Measurements from ENCODE around the gene ZBTB49.
"Not testable (repeated sequence)": the region's sequence is repeated elsewhere in the genome, so short reads cannot be mapped to it uniquely, and the experiment has no call there.

ZBTB49 gene

DNA sequence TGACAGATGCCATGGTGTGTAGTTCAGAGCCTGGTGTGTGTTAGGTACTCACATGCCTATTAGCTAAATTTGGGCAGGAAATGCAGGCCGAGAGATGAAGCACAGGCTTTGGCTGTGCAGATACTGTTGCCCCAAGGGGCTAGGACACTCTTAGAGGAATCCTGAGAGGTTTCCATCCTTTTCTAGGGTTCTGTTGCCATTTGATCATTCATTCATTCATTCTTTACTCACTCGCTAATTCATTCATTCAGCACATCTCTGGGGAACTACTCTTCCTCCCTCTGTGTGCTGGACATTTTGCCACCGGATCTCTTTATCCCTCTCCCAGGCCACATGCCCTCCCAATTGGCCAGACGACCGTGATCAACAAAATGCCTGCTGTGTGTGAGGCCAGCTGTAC is 53.0 kb downstream of the ZBTB49 start:
- TF ChIP-seq, protein P1, sequence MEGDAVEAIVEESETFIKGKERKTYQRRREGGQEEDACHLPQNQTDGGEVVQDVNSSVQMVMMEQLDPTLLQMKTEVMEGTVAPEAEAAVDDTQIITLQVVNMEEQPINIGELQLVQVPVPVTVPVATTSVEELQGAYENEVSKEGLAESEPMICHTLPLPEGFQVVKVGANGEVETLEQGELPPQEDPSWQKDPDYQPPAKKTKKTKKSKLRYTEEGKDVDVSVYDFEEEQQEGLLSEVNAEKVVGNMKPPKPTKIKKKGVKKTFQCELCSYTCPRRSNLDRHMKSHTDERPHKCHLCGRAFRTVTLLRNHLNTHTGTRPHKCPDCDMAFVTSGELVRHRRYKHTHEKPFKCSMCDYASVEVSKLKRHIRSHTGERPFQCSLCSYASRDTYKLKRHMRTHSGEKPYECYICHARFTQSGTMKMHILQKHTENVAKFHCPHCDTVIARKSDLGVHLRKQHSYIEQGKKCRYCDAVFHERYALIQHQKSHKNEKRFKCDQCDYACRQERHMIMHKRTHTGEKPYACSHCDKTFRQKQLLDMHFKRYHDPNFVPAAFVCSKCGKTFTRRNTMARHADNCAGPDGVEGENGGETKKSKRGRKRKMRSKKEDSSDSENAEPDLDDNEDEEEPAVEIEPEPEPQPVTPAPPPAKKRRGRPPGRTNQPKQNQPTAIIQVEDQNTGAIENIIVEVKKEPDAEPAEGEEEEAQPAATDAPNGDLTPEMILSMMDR (IDR thresholded peaks at IDR 0.05; ENCODE audit: borderline replicate concordance, insufficient read depth, low read depth, low read length), result no peak

DNA sequence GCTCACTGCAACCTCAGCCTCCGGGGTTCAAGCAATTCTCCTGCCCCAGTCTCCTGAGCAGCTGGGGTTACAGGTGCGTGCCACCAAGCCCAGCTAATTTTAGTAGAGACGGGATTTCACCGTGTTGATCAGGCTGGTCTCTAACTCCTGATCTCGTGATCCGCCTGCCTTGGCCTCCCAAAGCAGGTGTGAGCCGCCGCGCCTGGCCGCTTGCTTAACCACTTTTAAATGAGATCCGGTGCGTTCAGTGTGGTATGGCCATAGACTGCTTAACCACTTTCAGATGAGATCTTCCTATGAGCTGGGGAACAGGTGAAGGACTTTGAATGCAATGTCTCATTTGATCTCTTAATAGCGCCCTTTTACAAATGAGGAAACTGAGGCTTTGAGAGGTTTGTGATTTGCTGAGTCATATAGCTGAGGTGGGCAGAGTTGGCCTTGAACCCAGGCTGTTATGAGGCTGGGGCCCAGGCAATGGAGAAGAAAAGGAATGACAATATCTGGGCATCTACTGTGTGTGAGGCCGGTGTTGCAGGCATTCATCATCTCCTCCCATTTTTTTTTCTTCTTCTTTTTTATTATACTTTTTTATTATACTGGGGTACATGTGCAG is 55.0 kb downstream of the ZBTB49 start:
- TF ChIP-seq, protein P1 (IDR thresholded peaks at IDR 0.05; ENCODE audit: borderline replicate concordance, insufficient read depth, low read depth, low read length), result no peak
- H3K4me3 ChIP-seq (ENCODE audit: low read depth, low read length), result no peak overlapping the region

More for the DNA sequence above, 53.0 kb downstream of the ZBTB49 start:
- no peak overlapping the region for H3K4me3 ChIP-seq (ENCODE audit: low read depth, low read length)

DNA sequence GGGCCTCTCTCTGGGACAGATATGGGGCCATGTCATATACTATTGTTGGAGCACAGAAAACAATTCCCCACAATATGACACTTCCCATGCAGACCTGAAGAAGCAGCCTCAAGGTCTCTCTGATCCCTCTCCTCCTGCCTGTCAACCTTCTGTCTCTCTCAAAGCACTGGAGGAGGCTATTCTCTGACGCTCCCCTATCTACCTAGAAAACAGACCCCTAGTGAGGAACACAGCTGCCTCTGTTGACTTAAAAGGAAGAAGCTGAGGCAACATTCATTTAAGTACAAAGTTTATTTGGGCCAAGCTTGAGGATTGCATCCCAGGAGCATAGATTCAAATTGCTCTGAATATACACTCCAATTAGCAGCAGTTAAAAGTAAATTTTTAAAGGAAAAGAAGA is 57.5 kb downstream of the ZBTB49 start:
- TF ChIP-seq, protein P1 (IDR thresholded peaks at IDR 0.05; ENCODE audit: borderline replicate concordance, insufficient read depth, low read depth, low read length), result no peak

DNA sequence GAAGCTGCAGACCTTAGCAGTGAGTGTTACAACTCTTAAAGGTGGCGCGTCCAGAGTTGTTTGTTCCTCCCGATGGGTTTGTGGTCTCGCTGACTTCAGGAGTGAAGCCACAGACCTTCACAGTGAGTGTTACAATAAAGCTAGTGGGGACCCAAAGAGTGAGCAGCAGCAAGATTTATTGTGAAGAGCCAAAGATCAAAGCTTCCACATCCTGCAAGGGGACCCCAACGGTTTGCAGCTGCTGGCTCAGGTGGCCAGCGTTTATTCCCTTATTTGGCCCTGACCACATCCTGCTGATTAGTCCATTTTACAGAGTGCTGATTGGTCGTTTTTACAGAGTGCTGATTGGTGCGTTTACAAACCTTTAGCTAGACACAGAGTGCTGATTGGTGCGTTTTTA is 58.5 kb downstream of the ZBTB49 start:
- H3K4me3 ChIP-seq (ENCODE audit: low read depth, low read length), result not testable (repeated sequence)

More for the DNA sequence above, 57.5 kb downstream of the ZBTB49 start:
- H3K4me3 ChIP-seq (ENCODE audit: low read depth, low read length), result no peak overlapping the region

DNA sequence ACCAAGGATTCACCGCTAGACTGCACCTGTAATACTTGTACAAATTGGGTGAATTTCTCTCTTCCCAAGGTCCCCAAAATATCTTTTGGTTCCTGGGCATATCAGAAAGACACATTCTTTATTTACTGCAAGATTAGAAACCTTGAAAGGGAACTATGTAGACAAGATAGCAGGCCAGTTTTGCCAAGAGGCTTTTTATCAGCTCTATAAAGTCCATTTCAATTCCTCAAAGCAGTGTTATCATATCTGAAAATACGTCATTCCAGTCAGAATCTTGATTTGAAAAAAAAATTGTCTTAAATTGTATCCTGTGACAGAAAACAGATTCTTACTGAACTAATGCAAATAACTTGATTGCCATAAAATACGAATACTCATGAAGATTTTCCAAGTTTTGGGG is 59.8 kb downstream of the ZBTB49 start:
- TF ChIP-seq, protein P1 (IDR thresholded peaks at IDR 0.05; ENCODE audit: borderline replicate concordance, insufficient read depth, low read depth, low read length), result no peak
- no peak overlapping the region for H3K4me3 ChIP-seq (ENCODE audit: low read depth, low read length)

DNA sequence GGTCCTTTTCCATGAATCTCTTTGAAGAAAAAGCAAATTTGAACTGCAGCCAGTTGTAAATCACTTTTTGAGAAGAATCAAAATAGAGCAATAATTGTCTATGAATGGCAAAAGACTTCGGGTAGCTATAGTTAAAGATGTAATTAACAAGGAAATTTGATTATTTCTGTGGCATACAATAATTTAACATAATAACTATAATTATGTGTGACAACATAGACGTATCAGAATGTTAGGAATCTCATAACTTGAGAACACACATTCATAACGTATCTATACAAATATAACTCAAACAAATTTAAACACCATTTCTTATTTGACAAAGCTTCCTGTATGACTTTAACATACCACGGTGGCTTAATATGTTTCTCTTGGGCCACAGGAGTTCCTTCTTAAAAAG is 60.9 kb downstream of the ZBTB49 start:
- H3K4me3 ChIP-seq (ENCODE audit: low read depth, low read length), result no peak overlapping the region
- TF ChIP-seq, protein P1 (IDR thresholded peaks at IDR 0.05; ENCODE audit: borderline replicate concordance, insufficient read depth, low read depth, low read length), result no peak

DNA sequence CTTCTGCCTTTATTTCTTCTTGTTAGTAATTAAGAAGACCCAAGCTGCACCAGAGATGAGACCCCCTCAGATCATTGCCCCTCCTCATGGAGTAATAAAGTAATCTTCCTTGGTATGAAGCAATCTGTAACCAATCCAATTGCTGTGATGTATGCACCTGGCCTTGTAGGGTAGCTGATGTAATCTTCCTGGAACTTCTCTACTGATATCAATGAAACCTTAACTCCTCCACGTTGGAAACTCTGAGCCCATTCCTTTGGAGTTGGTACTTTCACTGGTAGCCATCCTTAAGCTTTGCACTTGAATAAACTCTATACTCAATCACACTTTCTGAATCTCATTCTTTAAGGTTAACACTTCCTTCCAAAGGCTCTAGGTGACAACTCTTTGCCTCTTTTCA is 65.3 kb downstream of the ZBTB49 start:
- H3K4me3 ChIP-seq (ENCODE audit: low read depth, low read length), result no peak overlapping the region
- TF ChIP-seq, protein P1 (IDR thresholded peaks at IDR 0.05; ENCODE audit: borderline replicate concordance, insufficient read depth, low read depth, low read length), result no peak

Measured in GM12875 (cell line).